HEK293 (cell line): ENCODE results near the gene RNASEH2B.

Experiments
- CTCF ChIA-PET: fragments of 350-600 bp; formaldehyde crosslinking; extraction: SDS; loops from one replicate; lab custom pipeline; 2021; ENCODE audit warnings: antibody characterized with exemption; lab: Yijun Ruan, JAX
- POLR2A ChIA-PET: fragments of 300-600 bp; formaldehyde crosslinking; extraction: SDS; loops from one replicate; lab custom pipeline; 2020; ENCODE audit warnings: antibody characterized with exemption, inconsistent platforms; lab: Yijun Ruan, JAX
- H3K27ac ChIP-seq: fragments of 200-500 bp; sonication (Bioruptor generic); 2 replicates; pipeline ENCODE4 v1.5.1; 2014; ENCODE audit warnings: low read depth, low read length, control low read depth, inconsistent platforms; ENCODE audit errors: extremely low read depth
- H3K36me3 ChIP-seq, 2 experiments: fragments of 200-500 bp in 1 of 2; sonication (Bioruptor generic) in 1 of 2; 1 replicate in 1 of 2; 2 replicates in 1 of 2; pipeline ENCODE4 v1.5.1; 2014 to 2017; ENCODE audit warnings: inconsistent platforms in 2 of 2, low read length in 2 of 2; ENCODE audit not compliant: control insufficient read depth in 2 of 2, insufficient read depth in 1 of 2
- H3K4me1 ChIP-seq: fragments of 200-500 bp; sonication (Bioruptor generic); 2 replicates; pipeline ENCODE4 v1.5.1; 2014; ENCODE audit warnings: mild to moderate bottlenecking, low read length, inconsistent platforms; ENCODE audit not compliant: control insufficient read depth, insufficient read depth
- H3K4me3 ChIP-seq: 2 replicates; pipeline ENCODE4 v1.5.1; 2011; ENCODE audit warnings: low read depth, mild to moderate bottlenecking, control low read depth, low read length, moderate library complexity
- H3K9me3 ChIP-seq: fragments of 200-500 bp; sonication (Bioruptor generic); 2 replicates; pipeline ENCODE4 v1.5.1; 2014; ENCODE audit warnings: low read depth, low read length, inconsistent platforms; ENCODE audit not compliant: control insufficient read depth, insufficient read depth
- BCL6B ChIP-seq: fragments of 450-650 bp; formaldehyde crosslinking; IDR thresholded peaks from 2 replicates; pipeline ENCODE4 v1.5.1; 2017; ENCODE audit warnings: missing biosample characterization, missing genetic modification characterization
- GLI4 ChIP-seq: fragments of 450-650 bp; formaldehyde crosslinking; IDR thresholded peaks from 2 replicates; pipeline ENCODE4 v1.5.1; 2016; ENCODE audit warnings: missing biosample characterization, missing genetic modification characterization
- GLIS1 ChIP-seq: fragments of 450-650 bp; formaldehyde crosslinking; IDR thresholded peaks from 2 replicates; pipeline ENCODE4 v1.5.1; 2016; ENCODE audit warnings: missing biosample characterization, missing genetic modification characterization
- GLIS2 ChIP-seq: fragments of 450-650 bp; formaldehyde crosslinking; IDR thresholded peaks from 2 replicates; pipeline ENCODE4 v1.5.1; 2016; ENCODE audit warnings: missing biosample characterization, missing genetic modification characterization
- PRDM4 ChIP-seq: fragments of 450-650 bp; formaldehyde crosslinking; IDR thresholded peaks from 2 replicates; pipeline ENCODE4 v1.5.1; 2017; ENCODE audit warnings: missing biosample characterization, missing genetic modification characterization
- SP3 ChIP-seq: fragments of 450-650 bp; formaldehyde crosslinking; IDR thresholded peaks from 2 replicates; pipeline ENCODE4 v1.5.1; 2016; ENCODE audit warnings: missing biosample characterization, missing genetic modification characterization
- ZBTB20 ChIP-seq: fragments of 450-650 bp; formaldehyde crosslinking; IDR thresholded peaks from 2 replicates; pipeline ENCODE4 v1.5.1; 2016; ENCODE audit warnings: missing biosample characterization, missing genetic modification characterization
- ZBTB21 ChIP-seq: fragments of 450-650 bp; formaldehyde crosslinking; IDR thresholded peaks from 2 replicates; pipeline ENCODE4 v1.5.1; 2017; ENCODE audit warnings: missing biosample characterization, missing genetic modification characterization
- ZBTB8A ChIP-seq: fragments of 450-650 bp; formaldehyde crosslinking; IDR thresholded peaks from 2 replicates; pipeline ENCODE4 v1.5.1; 2016; ENCODE audit warnings: missing biosample characterization, missing genetic modification characterization
- ZEB2 ChIP-seq: fragments of 450-650 bp; formaldehyde crosslinking; IDR thresholded peaks from 2 replicates; pipeline ENCODE4 v1.5.1; 2016; ENCODE audit warnings: missing biosample characterization, missing genetic modification characterization
- ZFP37 ChIP-seq: fragments of 450-650 bp; formaldehyde crosslinking; IDR thresholded peaks from 2 replicates; pipeline ENCODE4 v1.5.1; 2016; ENCODE audit warnings: missing biosample characterization, missing genetic modification characterization
- ZIC2 ChIP-seq: fragments of 450-650 bp; formaldehyde crosslinking; IDR thresholded peaks from 2 replicates; pipeline ENCODE4 v1.5.1; 2016; ENCODE audit warnings: missing biosample characterization, missing genetic modification characterization
- ZNF121 ChIP-seq: fragments of 450-650 bp; formaldehyde crosslinking; IDR thresholded peaks from 2 replicates; pipeline ENCODE4 v1.5.1; 2016; ENCODE audit warnings: missing biosample characterization, missing genetic modification characterization
- ZNF18 ChIP-seq: fragments of 450-650 bp; formaldehyde crosslinking; IDR thresholded peaks from 2 replicates; pipeline ENCODE4 v1.5.1; 2016; ENCODE audit warnings: missing biosample characterization, missing genetic modification characterization
- ZNF2 ChIP-seq: fragments of 450-650 bp; formaldehyde crosslinking; IDR thresholded peaks from 2 replicates; pipeline ENCODE4 v1.5.1; 2016; ENCODE audit warnings: missing biosample characterization, missing genetic modification characterization
- ZNF248 ChIP-seq: fragments of 450-650 bp; formaldehyde crosslinking; IDR thresholded peaks from 2 replicates; pipeline ENCODE4 v1.5.1; 2017; ENCODE audit warnings: missing biosample characterization, missing genetic modification characterization
- ZNF274 ChIP-seq, 2 experiments: fragments of 200-500 bp in 1 of 2; fragments of 450-650 bp in 1 of 2; sonication (Bioruptor generic) in 1 of 2; formaldehyde crosslinking in 1 of 2; IDR thresholded peaks; 2 replicates each; pipeline versions ENCODE4 v1.5.1 to v1.6.1; 2014 to 2016; ENCODE audit warnings: borderline replicate concordance in 1 of 2, inconsistent platforms in 1 of 2, low read length in 1 of 2, missing biosample characterization in 1 of 2, missing genetic modification characterization in 1 of 2
- ZNF341 ChIP-seq: fragments of 450-650 bp; formaldehyde crosslinking; IDR thresholded peaks from 2 replicates; pipeline ENCODE4; 2016; ENCODE audit warnings: low read depth, missing biosample characterization, missing genetic modification characterization
- ZNF394 ChIP-seq: fragments of 450-650 bp; formaldehyde crosslinking; IDR thresholded peaks from 2 replicates; pipeline ENCODE4 v1.5.1; 2016; ENCODE audit warnings: missing biosample characterization, missing genetic modification characterization, mild to moderate bottlenecking, moderate library complexity, borderline replicate concordance
- ZNF501 ChIP-seq: fragments of 450-650 bp; formaldehyde crosslinking; IDR thresholded peaks from 2 replicates; pipeline ENCODE4 v1.5.1; 2016; ENCODE audit warnings: missing biosample characterization, missing genetic modification characterization
- ZNF571 ChIP-seq: fragments of 450-650 bp; formaldehyde crosslinking; IDR thresholded peaks from 2 replicates; pipeline ENCODE4 v1.5.0; 2017; ENCODE audit warnings: missing biosample characterization, missing genetic modification characterization
- ZNF600 ChIP-seq: fragments of 450-650 bp; formaldehyde crosslinking; IDR thresholded peaks from 2 replicates; pipeline ENCODE4 v1.5.1; 2016; ENCODE audit warnings: missing biosample characterization, missing genetic modification characterization
- ZNF623 ChIP-seq: fragments of 450-650 bp; formaldehyde crosslinking; IDR thresholded peaks from 2 replicates; pipeline ENCODE4 v1.5.1; 2016; ENCODE audit warnings: missing biosample characterization, missing genetic modification characterization
- ZNF629 ChIP-seq: fragments of 450-650 bp; formaldehyde crosslinking; IDR thresholded peaks from 2 replicates; pipeline ENCODE4 v1.5.1; 2017; ENCODE audit warnings: missing biosample characterization, missing genetic modification characterization

Gene RNASEH2B

GRCh38 chr13:50908371-50908770 lies 1.2 kb upstream of the RNASEH2B start:
- Histone ChIP-seq H3K9me3 (no peaks in the 10 kb centered on the region), H3K4me1 (no peaks in the 10 kb centered on the region), H3K27ac (no peak overlapping the region), H3K4me3 (no peak overlapping the region), H3K36me3 (no peaks in the 10 kb centered on the region)
- TF ChIP-seq ZNF248 (tag by site-specific recombination) = no peak
- ChIA-PET CTCF (no interaction called here), POLR2A (no interaction called here)

GRCh38 chr13:50910485-50910805 lies 854 bp downstream of the RNASEH2B start:
- TF ChIP-seq ZBTB8A (tag by site-specific recombination) = no peak
- no peak for TF ChIP-seq ZNF274 (IDR thresholded peaks at IDR 0.05; ENCODE audit: low read length)
- no peak for TF ChIP-seq ZNF274 (tag by site-specific recombination; IDR thresholded peaks at IDR 0.05; ENCODE audit: borderline replicate concordance)
- TF ChIP-seq ZFP37 (tag by site-specific recombination) = peak; percentile 69; the same call in 1 of the 2 replicates
- peak; percentile 26; the same call in 1 of the 2 replicates for TF ChIP-seq ZBTB20 (tag by site-specific recombination)
- 0 out of 2 replicates have a peak, but pooled peaks have one; percentile 41 for TF ChIP-seq GLI4
- 0 out of 2 replicates have a peak, but pooled peaks have one; percentile 17 for TF ChIP-seq ZNF623 (tag by site-specific recombination)
- peak; percentile 54; the same call in 1 of the 2 replicates for TF ChIP-seq ZNF501 (tag by site-specific recombination)
- TF ChIP-seq ZNF2 (tag by site-specific recombination) = peak; percentile 62
- TF ChIP-seq ZNF18 (tag by site-specific recombination) = 0 out of 2 replicates have a peak, but pooled peaks have one; percentile 3
- peak; percentile 10; the same call in 1 of the 2 replicates for TF ChIP-seq ZNF629 (tag by site-specific recombination)
- peak; percentile 23; the same call in 1 of the 2 replicates for TF ChIP-seq ZBTB21 (tag by site-specific recombination)
- no peak for TF ChIP-seq SP3 (tag by site-specific recombination)
- TF ChIP-seq ZNF600 (tag by site-specific recombination) = peak; percentile 90
- TF ChIP-seq ZNF394 (tag by site-specific recombination) = peak; percentile 20; the same call in 1 of the 2 replicates
- TF ChIP-seq GLIS1 (tag by site-specific recombination) = peak; percentile 13; the same call in 1 of the 2 replicates
- TF ChIP-seq ZEB2 (tag by site-specific recombination) = peak; percentile 9; the same call in 1 of the 2 replicates
- TF ChIP-seq ZNF121 = peak; percentile 38; the same call in 1 of the 2 replicates
- peak; percentile 59 for TF ChIP-seq ZIC2 (tag by site-specific recombination)
- no peak for TF ChIP-seq ZNF341 (tag by site-specific recombination)
- peak; percentile 62 for TF ChIP-seq GLIS2 (tag by site-specific recombination)
- TF ChIP-seq, all 188 proteins: peak for 16
- H3K4me3 ChIP-seq = peak overlapping the region; percentile 67
- CTCF ChIA-PET = interaction anchor here (0.7 kb wide), 1 partner anchor 219 kb away, joined by 3 read pairs; no protein-coding TSS in a partner anchor
- peaks cover 4% of the 10 kb centered on the region; the same call in 1 of the 2 replicates for H3K4me1 ChIP-seq
- no peaks in the 10 kb centered on the region for H3K9me3 ChIP-seq
- POLR2A ChIA-PET = interaction anchor here (1.2 kb wide), 1 partner anchor 19 kb away, joined by 3 read pairs; no protein-coding TSS in a partner anchor
- peak overlapping the region; percentile 93 for H3K27ac ChIP-seq
- no peaks in the 10 kb centered on the region for H3K36me3 ChIP-seq

- Histone ChIP-seq H3K4me3 (peak overlapping the region; percentile 67), H3K36me3 (no peaks in the 10 kb centered on the region), H3K27ac (peak overlapping the region; percentile 93; the same call in 1 of the 2 replicates), H3K9me3 (no peaks in the 10 kb centered on the region), H3K4me1 (peaks cover 4% of the 10 kb centered on the region; the same call in 1 of the 2 replicates)
- POLR2A ChIA-PET = interaction anchor here (1.5 kb wide), 1 partner anchor 786 kb away, joined by 3 read pairs; no protein-coding TSS in a partner anchor
- CTCF ChIA-PET = interaction anchor here (0.6 to 1.5 kb wide), 16 partner anchors 8 to 1304 kb away, joined by 3 to 8 read pairs (median 3); no protein-coding TSS in a partner anchor
- TF ChIP-seq BCL6B (tag by site-specific recombination) = peak; percentile 50; the same call in 1 of the 2 replicates
- no peak for TF ChIP-seq ZNF571 (tag by site-specific recombination)
- TF ChIP-seq PRDM4 = no peak
Measured at GRCh38 chr13:50911081-50911631, 1.6 kb downstream of the RNASEH2B start.
